HCT116 (cell line): ENCODE measurements around the gene RAX. TPM values are rescaled to one million over a fixed set of nuclear protein-coding genes. Genes with fewer than 3 reads are reported as not detected.

ENCODE experiments used
- ATAC-seq: fragments of 200-7000 bp; cut with Tn5 transposase; 2 replicates; pipeline ENCODE4 v1.9.1; 2020; ENCODE audit warnings: mild to moderate bottlenecking, moderate library complexity
- BruUV-seq: library from RNA; stranded (reverse); fragments of 400-500 nt; replicated peaks from 2 replicates; lab custom pipeline; 2021; lab: Mats Ljungman, UMichigan
- CTCF ChIA-PET: fragments of 300-600 bp; sonication (Branson Sonifier 250); formaldehyde crosslinking; loops from one replicate; lab custom pipeline; 2021; ENCODE audit warnings: antibody characterized with exemption; lab: Charles Lee
- POLR2A ChIA-PET: fragments of 300-600, 350-600 bp; sonication (Branson Sonifier 250); formaldehyde crosslinking; loops from one replicate; lab custom pipeline; 2021; ENCODE audit warnings: antibody characterized with exemption; lab: Charles Lee
- RAD21 ChIA-PET, 2 experiments: fragments of 300-600 bp; sonication (Branson Sonifier 250); formaldehyde crosslinking; loops; one replicate each; lab custom pipeline; 2023; ENCODE audit warnings: low total read pairs in 2 of 2; ENCODE audit not compliant: uncharacterized antibody in 2 of 2, unreplicated experiment in 2 of 2, low non-redundant PET in 1 of 2; lab: Charles Lee
- DNase-seq: peaks from one replicate; pipeline ENCODE4 v3.0.0-alpha.2; 2010; ENCODE audit warnings: low read depth, low spot score
- H2AFZ ChIP-seq: fragments of 200-600 bp; shearing (Covaris generic), sonication (generic); 2 replicates; pipeline ENCODE4 v1.6.1; 2017; ENCODE audit warnings: low read depth, mixed run types, mixed read lengths, antibody characterized with exemption, low read length; ENCODE audit not compliant: poor library complexity, severe bottlenecking
- H3K27ac ChIP-seq: 2 replicates; pipeline ENCODE4 v1.5.1; 2012; ENCODE audit warnings: low read depth, low read length
- H3K27me3 ChIP-seq: fragments of 200-600 bp; sonication (generic); 2 replicates; pipeline ENCODE4 v1.6.1; 2016; ENCODE audit warnings: mixed run types, low read length, mixed read lengths; ENCODE audit not compliant: insufficient read depth
- H3K36me3 ChIP-seq, 2 experiments: fragments of 200-500 bp in 1 of 2; fragments of 200-600 bp in 1 of 2; sonication (Bioruptor generic) in 1 of 2; sonication (generic) in 1 of 2; 2 replicates each; pipeline versions ENCODE4 v1.5.1 to v1.6.1; 2014 to 2016; ENCODE audit warnings: low read length in 2 of 2, inconsistent platforms in 1 of 2, mixed read lengths in 1 of 2, mixed run types in 1 of 2; ENCODE audit not compliant: insufficient read depth in 2 of 2, control insufficient read depth in 1 of 2
- H3K4me1 ChIP-seq, 2 experiments: fragments of 200-600 bp in 1 of 2; sonication (generic) in 1 of 2; 2 replicates each; pipeline versions ENCODE4 v1.5.1 to v1.6.1; 2012 to 2017; ENCODE audit warnings: low read length in 2 of 2, inconsistent platforms in 1 of 2, mild to moderate bottlenecking in 1 of 2, mixed read lengths in 1 of 2, mixed run types in 1 of 2, moderate library complexity in 1 of 2; ENCODE audit not compliant: insufficient read depth in 2 of 2, control insufficient read depth in 1 of 2
- H3K4me2 ChIP-seq: fragments of 200-600 bp; sonication (generic); 2 replicates; pipeline ENCODE4 v1.6.1; 2017; ENCODE audit warnings: mixed run types, low read length, mixed read lengths
- H3K4me3 ChIP-seq, 2 experiments: fragments of 200-600 bp in 1 of 2; sonication (generic) in 1 of 2; replicated peaks in 1 of 2; 2 replicates each; pipeline ENCODE4 v1.5.1; 2011 to 2016; ENCODE audit warnings: low read length in 2 of 2, control low read depth in 1 of 2, low read depth in 1 of 2, mild to moderate bottlenecking in 1 of 2, mixed read lengths in 1 of 2, mixed run types in 1 of 2
- H3K79me2 ChIP-seq: fragments of 200-600 bp; sonication (generic); 2 replicates; pipeline ENCODE4 v1.6.1; 2017; ENCODE audit warnings: mild to moderate bottlenecking, mixed run types, low read length, moderate library complexity, mixed read lengths; ENCODE audit not compliant: insufficient read depth
- H3K9ac ChIP-seq: fragments of 200-600 bp; sonication (generic); 2 replicates; pipeline ENCODE4 v1.6.1; 2016; ENCODE audit warnings: low read length, mixed read lengths
- H3K9me2 ChIP-seq: fragments of 200-600 bp; sonication (generic), shearing (Covaris generic); 2 replicates; pipeline ENCODE4 v1.6.1; 2017; ENCODE audit warnings: mixed run types, mild to moderate bottlenecking, moderate library complexity; ENCODE audit not compliant: insufficient read depth
- H3K9me3 ChIP-seq, 2 experiments: fragments of 200-500 bp in 1 of 2; fragments of 200-600 bp in 1 of 2; sonication (Bioruptor generic) in 1 of 2; sonication (generic) in 1 of 2; 2 replicates each; pipeline ENCODE4 v1.6.1; 2014 to 2017; ENCODE audit warnings: low read length in 2 of 2, mixed read lengths in 2 of 2, inconsistent platforms in 1 of 2, low read depth in 1 of 2, mild to moderate bottlenecking in 1 of 2, mixed run types in 1 of 2, moderate library complexity in 1 of 2; ENCODE audit not compliant: control insufficient read depth in 1 of 2, insufficient read depth in 1 of 2
- H4K20me1 ChIP-seq: fragments of 200-600 bp; sonication (generic), shearing (Covaris generic); 2 replicates; pipeline ENCODE4 v1.6.1; 2017; ENCODE audit warnings: mixed run types, mild to moderate bottlenecking, moderate library complexity; ENCODE audit not compliant: insufficient read depth
- ATF3 ChIP-seq: IDR thresholded peaks from 2 replicates; pipeline ENCODE4 v1.6.1; 2012
- CBX3 ChIP-seq: IDR thresholded peaks from 2 replicates; pipeline ENCODE4 v1.6.1; 2012; ENCODE audit warnings: low read depth
- EGR1 ChIP-seq: IDR thresholded peaks from 2 replicates; pipeline ENCODE4 v1.6.1; 2012; ENCODE audit warnings: low read depth
- EZH2 ChIP-seq: fragments of 200-600 bp; sonication (generic); IDR thresholded peaks from 2 replicates; pipeline ENCODE4 v1.6.1; 2017; ENCODE audit warnings: antibody characterized with exemption, mixed run types
- EZH2phosphoT487 ChIP-seq: fragments of 200-600 bp; IDR thresholded peaks from 2 replicates; pipeline ENCODE4 v1.6.1; 2018; ENCODE audit warnings: antibody characterized with exemption, borderline replicate concordance
- FOSL1 ChIP-seq: IDR thresholded peaks from 2 replicates; pipeline ENCODE4 v1.6.1; 2012; ENCODE audit warnings: low read depth
- MAX ChIP-seq: IDR thresholded peaks from 2 replicates; pipeline ENCODE4 v1.6.1; 2012
- POLR2A ChIP-seq: IDR thresholded peaks from 2 replicates; pipeline ENCODE4 v1.7.0; 2011; ENCODE audit warnings: borderline replicate concordance; ENCODE audit not compliant: insufficient read depth, insufficient read length; ENCODE audit errors: extremely low read depth
- RAD21 ChIP-seq: IDR thresholded peaks from 2 replicates; pipeline ENCODE4 v1.6.1; 2012; ENCODE audit warnings: low read depth, mild to moderate bottlenecking
- REST ChIP-seq: IDR thresholded peaks from 2 replicates; pipeline ENCODE4 v1.6.1; 2012; ENCODE audit warnings: low read depth
- SP1 ChIP-seq: IDR thresholded peaks from 2 replicates; pipeline ENCODE4 v1.6.1; 2012; ENCODE audit warnings: low read depth
- TCF7L2 ChIP-seq: IDR thresholded peaks from 2 replicates; pipeline ENCODE4 v1.7.0; 2011; ENCODE audit warnings: borderline replicate concordance, inconsistent platforms; ENCODE audit not compliant: insufficient read depth, insufficient read length; ENCODE audit errors: extremely low read depth
- ZFX ChIP-seq: fragments of 450-650 bp; IDR thresholded peaks from 2 replicates; pipeline ENCODE4 v1.6.1; 2017
- ZNF274 ChIP-seq: fragments of 200-500 bp; sonication (Bioruptor generic); IDR thresholded peaks from 2 replicates; pipeline ENCODE4 v1.6.1; 2014; ENCODE audit warnings: mild to moderate bottlenecking, low read depth, low read length, inconsistent platforms
- intact Hi-C: fragments of 100-400 bp; cut with micrococcal nuclease; formaldehyde crosslinking; loops from 2 replicates; pipeline ENCODE4 v1.10.0; 2022
- total RNA-seq: library from RNA; stranded (reverse); gene quantifications from one replicate; pipeline ENCODE4 v1.2.1, GENCODE V29; 2021; ENCODE audit not compliant: unreplicated experiment
- TF ChIP-seq, protein P1 (sequence below): IDR thresholded peaks from 2 replicates; pipeline ENCODE4 v1.6.1; 2011; ENCODE audit warnings: mild to moderate bottlenecking, low read length, moderate library complexity; ENCODE audit not compliant: insufficient replicate concordance; ENCODE audit errors: extremely low read depth

RAX gene
- total RNA-seq, 1 experiment from 2014 or later, result not detected

- TF ChIP-seq REST (no peak), EZH2 (no peak), MAX (no peak), SP1 (no peak), EZH2phosphoT487 (no peak), RAD21 (no peak), POLR2A (no peak), FOSL1 (no peak), ATF3 (no peak), CBX3 (no peak), ZFX (no peak), ZNF274 (no peak)
Observed at GRCh38 chr18:59239642-59240041, 33.6 kb downstream of the RAX start (continued).

- no TSS peak for BruUV-seq
- ATAC-seq, result no peak
- Histone ChIP-seq H3K27ac (no peak overlapping the region), H3K4me2 (no peak overlapping the region), H3K79me2 (no peaks in the 10 kb centered on the region), H3K4me1 (no peaks in the 10 kb centered on the region), H3K9me2 (no peaks in the 10 kb centered on the region), H3K9ac (no peak overlapping the region), H3K4me3 (no peak overlapping the region), H3K36me3 (no peaks in the 10 kb centered on the region), H3K27me3 (no peaks in the 10 kb centered on the region), H4K20me1 (no peaks in the 10 kb centered on the region), H3K9me3 (no peaks in the 10 kb centered on the region), H2AFZ (no peak overlapping the region)
- RAD21 ChIA-PET, result no interaction called here
- no peak for DNase-seq
- CTCF ChIA-PET, result interaction anchor here (1.3 kb wide), 1 partner anchor 11 kb away, joined by 3 read pairs; no protein-coding TSS in a partner anchor
- POLR2A ChIA-PET, result no interaction called here
- intact Hi-C loops, result no loop called here
- no peak for TF ChIP-seq TCF7L2
- TF ChIP-seq EGR1, result no peak
- TF ChIP-seq, protein P1, sequence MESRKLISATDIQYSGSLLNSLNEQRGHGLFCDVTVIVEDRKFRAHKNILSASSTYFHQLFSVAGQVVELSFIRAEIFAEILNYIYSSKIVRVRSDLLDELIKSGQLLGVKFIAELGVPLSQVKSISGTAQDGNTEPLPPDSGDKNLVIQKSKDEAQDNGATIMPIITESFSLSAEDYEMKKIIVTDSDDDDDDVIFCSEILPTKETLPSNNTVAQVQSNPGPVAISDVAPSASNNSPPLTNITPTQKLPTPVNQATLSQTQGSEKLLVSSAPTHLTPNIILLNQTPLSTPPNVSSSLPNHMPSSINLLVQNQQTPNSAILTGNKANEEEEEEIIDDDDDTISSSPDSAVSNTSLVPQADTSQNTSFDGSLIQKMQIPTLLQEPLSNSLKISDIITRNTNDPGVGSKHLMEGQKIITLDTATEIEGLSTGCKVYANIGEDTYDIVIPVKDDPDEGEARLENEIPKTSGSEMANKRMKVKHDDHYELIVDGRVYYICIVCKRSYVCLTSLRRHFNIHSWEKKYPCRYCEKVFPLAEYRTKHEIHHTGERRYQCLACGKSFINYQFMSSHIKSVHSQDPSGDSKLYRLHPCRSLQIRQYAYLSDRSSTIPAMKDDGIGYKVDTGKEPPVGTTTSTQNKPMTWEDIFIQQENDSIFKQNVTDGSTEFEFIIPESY, result no peak
- TF ChIP-seq ATF3, result no peak
- no peak for TF ChIP-seq MAX
- TF ChIP-seq REST, result no peak
- no peak for TF ChIP-seq SP1
Observed at GRCh38 chr18:59238385-59238784, 34.9 kb downstream of the RAX start.
